H1 (cell line): Measurements from ENCODE around the gene IPO9. TPM values are rescaled to one million over a fixed set of nuclear protein-coding genes. Genes with fewer than 3 reads are reported as not detected.

Experiments
- BCL11A ChIP-seq, 2 experiments: IDR thresholded peaks; one replicate each; pipeline ENCODE4 v1.6.1; 2011; ENCODE audit warnings: low read depth in 2 of 2, low read length in 2 of 2, mild to moderate bottlenecking in 2 of 2
- MAFK ChIP-seq: IDR thresholded peaks from 2 replicates; pipeline ENCODE4 v1.6.1; 2012; ENCODE audit warnings: low read depth, mild to moderate bottlenecking, improper control_type of control experiment, low read length
- SIN3A ChIP-seq, 2 experiments: IDR thresholded peaks in 1 of 2; conservative IDR thresholded peaks in 1 of 2; 2 replicates each; pipeline ENCODE4 v1.6.1; 2011 to 2012; ENCODE audit warnings: low read length in 2 of 2, improper control_type of control experiment in 1 of 2, low read depth in 1 of 2, mild to moderate bottlenecking in 1 of 2
- TBP ChIP-seq: IDR thresholded peaks from 2 replicates; pipeline ENCODE4 v1.6.1; 2011; ENCODE audit warnings: low read depth, low read length, improper control_type of control experiment
- polyA plus RNA-seq, 7 experiments: library from polyadenylated mRNA; depleted of rRNA in 3 of 7; stranded (reverse) in 5 of 7; unstranded in 2 of 7; fragments of >200 nt in 5 of 7; fragments of 200-250 nt in 2 of 7; gene quantifications; 1 replicate in 5 of 7; 2 replicates in 1 of 7; 4 replicates in 1 of 7; pipeline versions ENCODE4 v1.2.1 to v1.2.3, GENCODE V29; 2011 to 2013; ENCODE audit warnings: missing spikeins in 2 of 7, mixed read lengths in 2 of 7
- total RNA-seq: library from RNA; stranded (reverse); fragmentation: NEBNext Ultra II Directional; extraction: Animal tissue kit (Norgen Biotek cat#: 25700); gene quantifications from 2 replicates; pipeline ENCODE4 v1.2.1, GENCODE V29; 2021

The IPO9 gene
- total and polyA plus RNA-seq, 2 of the 8 experiments (the other 6 are each of a cell fraction or from before 2014, with no cell fraction given): 61.0 to 122 TPM

DNA sequence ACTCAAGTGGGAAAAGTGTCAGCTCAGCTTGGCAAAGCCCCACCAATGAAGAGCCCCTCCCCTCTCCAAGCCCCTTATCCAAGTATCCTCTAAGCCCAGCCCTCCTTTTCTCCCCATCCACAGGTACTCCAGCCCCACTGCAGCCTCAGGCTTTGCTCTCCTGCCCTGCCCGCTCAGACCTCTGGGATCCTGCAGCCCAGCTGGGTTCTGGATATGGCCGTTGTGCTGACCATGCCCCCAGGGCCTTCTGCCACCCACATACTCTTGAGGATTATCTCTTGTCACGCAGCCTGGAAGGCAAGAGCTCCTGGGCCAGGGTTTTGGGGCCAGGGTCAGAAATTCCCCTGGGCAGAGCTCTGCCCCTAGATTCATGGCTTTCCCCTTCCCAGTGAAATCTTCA, 64.5 kb downstream of the IPO9 start (continued):
- TF ChIP-seq TBP (no peak), MAFK (no peak), SIN3A (conservative IDR thresholded peaks at IDR 0.05 in 1 of 2, IDR thresholded peaks at IDR 0.05 in 1 of 2; ENCODE audit: low read depth in 1 of 2, low read length in 2 of 2) (no peak), BCL11A (IDR thresholded peaks at IDR 0.05; ENCODE audit: low read depth in 2 of 2, low read length in 2 of 2) (no peak)
- TF ChIP-seq, all 59 proteins: peak for 0
